NCI-H460 (cell line): Measurements from ENCODE around the gene CEP152. TPM values are rescaled to one million over a fixed set of nuclear protein-coding genes. Genes with fewer than 3 reads are reported as not detected.
"Not testable (repeated sequence)": the region's sequence is repeated elsewhere in the genome, so short reads cannot be mapped to it uniquely, and the experiment has no call there.

Experiments used
- DNase-seq: peaks from one replicate; pipeline ENCODE4 v3.0.0-alpha.2; 2016; ENCODE audit warnings: low read depth; ENCODE audit errors: extremely low read depth
- polyA plus RNA-seq: library from polyadenylated mRNA; depleted of rRNA; stranded (reverse); fragments of >200 nt; gene quantifications from 2 replicates; pipeline ENCODE4 v1.2.3, GENCODE V29; 2014; cell fraction: nucleus; rRNA removed
- total RNA-seq: library from RNA; depleted of rRNA; stranded (reverse); fragments of >200 nt; shearing (Covaris generic); gene quantifications from 2 replicates; pipeline ENCODE4 v1.2.3, GENCODE V29; 2014; rRNA removed

Gene CEP152
- total RNA-seq = 9.9 and 12.5 TPM in 2 replicates
- 12.7 and 15.0 TPM in 2 replicates for polyA plus RNA-seq

GRCh38 chr15:48810414-48811324 is at the start of gene CEP152:
TSS of gene CEP152 (minus strand) at chr15:48811069. CDS start at chr15:48805649, 5,420 bp downstream.
- DNase-seq = peak; percentile 99

DNA sequence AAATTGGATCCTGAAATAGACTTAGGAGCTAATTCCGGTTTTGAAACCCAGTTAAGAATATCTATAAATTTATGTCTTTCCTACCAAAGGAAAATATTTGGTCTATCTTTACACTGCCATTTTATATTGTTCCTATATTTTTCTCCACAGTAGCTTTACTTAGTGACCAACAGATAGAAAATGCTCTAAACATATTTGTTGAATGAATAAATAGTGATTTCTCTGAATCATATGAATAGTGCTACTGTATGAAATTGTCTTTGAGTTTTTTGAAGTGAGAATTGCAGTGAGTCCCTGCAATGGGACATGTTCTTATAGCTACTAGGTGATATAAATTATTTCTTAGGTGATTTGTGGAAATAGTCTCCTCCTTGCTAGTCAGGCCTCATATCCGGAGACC is 48.6 kb upstream of the CEP152 start:
- no peak for DNase-seq

- DNase-seq = peak; percentile 85
These were observed 47.5 kb upstream of the CEP152 start for GRCh38 chr15:48858401-48858800.

DNA sequence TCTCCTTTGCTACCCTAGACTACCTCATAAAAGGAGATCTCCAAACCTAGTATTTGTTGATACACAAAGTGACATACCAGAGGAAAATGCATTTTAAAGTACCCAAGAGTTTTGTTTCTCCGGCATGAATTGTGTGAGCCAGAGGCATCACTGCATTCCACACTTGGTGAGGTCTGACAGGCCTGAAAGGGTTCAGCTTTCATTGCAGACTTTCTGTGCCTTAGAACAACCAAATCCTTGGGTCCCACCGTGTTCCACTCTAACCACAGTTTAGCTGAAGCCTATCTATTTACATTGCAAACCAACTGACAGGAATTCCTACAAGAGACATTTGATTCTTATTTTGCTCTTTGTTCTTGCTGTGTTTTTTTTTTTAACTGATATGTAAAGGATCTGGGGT is 46.1 kb upstream of the CEP152 start:
- no peak for DNase-seq

DNA sequence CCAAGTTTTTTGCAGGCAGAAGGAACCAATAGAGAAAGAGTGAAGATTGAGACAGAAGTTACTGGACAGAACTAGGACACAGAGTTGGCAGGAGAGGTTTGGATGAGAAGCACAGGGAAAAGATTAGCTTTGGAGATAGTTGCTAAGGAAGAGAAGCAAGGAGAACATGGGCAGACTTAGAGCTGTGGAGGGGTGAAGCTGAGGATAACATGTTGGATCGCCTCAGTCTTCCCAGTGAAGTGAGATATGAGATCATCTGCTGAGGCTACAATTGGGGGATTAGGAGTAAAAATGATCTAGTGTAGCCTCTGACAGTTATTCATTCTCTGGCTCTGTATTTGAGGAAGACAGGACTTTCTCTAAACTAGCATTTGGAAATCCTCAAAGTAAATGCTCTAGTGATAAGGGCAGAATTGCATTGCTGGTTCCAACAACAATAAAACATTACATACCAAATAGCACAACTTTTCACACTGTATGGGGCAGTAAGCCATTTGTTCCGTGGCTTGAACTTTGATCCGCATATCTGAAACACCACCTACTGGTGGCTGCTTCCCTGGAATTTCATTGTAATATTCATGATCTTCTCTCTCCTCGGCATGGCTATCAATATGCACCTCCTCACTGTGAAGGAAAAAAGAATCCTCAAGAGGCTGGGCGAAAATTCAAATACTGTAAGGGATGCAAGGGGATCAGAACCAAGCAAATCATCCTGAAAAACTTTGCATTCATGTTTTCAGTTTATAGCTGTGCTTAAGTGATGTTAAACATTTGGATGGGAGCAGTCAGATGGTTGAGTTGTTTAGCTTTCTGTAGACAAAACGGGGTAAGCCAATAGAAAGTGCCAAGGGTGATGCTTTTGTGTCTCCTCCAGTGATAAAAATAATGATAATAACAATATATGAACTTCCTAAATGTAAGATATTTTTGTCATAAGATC is 44.9 kb upstream of the CEP152 start:
- no peak for DNase-seq

DNA sequence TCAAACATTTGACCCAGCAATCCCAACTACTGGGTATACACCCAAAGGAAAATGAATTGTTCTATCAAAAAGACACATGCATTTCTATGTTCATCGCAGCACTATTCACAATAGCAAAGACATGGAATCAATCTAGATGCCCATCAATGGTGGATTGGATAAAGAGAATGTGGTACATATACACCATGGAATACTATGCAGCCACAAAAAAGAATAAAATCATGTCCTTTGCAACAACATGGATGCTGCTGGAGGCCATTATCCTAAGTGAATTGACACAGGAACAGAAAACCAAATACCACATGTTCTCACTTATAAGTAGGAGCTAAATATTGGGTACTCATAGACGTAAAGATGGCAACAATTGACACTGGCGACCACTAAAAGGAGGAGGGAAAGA is 43.6 kb upstream of the CEP152 start:
- not testable (repeated sequence) for DNase-seq

- DNase-seq = no peak
These were observed 41.1 kb upstream of the CEP152 start for GRCh38 chr15:48851956-48852355.

DNA sequence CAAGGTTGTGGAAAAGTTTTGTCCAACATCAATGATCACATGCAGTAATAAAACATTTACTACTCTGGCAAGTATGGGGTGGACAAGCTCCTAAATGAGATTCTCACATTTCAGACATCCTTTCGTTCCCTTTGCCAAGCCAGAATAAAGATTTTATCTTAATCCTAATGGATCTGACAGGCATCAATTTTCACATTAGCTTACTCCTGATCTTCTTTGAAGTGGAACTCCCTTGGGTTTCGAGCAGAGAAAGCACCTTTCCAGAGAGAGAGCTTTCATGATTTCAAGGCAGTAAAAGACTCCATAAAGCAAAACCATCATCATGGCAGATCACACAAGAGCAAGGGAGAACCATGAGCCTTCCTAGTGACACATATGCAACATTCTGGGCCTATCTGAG is 39.8 kb upstream of the CEP152 start:
- DNase-seq = no peak

DNA sequence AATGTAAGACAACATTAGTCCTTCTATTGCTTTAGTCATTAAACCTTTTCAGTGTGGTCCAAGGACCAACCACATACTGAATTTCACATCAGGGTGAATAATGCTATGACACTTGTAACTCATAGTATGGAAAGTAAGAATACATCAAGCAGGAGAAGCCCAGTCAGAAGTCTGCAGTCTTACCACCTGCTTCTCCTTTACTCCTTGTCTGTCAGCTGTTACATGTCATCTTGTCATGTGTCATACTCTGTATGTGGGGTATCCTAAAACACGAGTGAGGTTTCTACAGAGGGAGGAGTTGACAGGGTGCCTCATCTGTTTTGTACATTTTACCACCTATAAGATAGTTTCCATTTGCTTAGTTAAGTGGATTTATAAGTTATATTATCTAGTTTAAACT is 34.3 kb upstream of the CEP152 start:
- no peak for DNase-seq

- DNase-seq = no peak
These were observed 31.6 kb upstream of the CEP152 start for GRCh38 chr15:48842501-48842900.

- DNase-seq = no peak
These were observed 23.9 kb upstream of the CEP152 start for GRCh38 chr15:48834756-48835155.

DNA sequence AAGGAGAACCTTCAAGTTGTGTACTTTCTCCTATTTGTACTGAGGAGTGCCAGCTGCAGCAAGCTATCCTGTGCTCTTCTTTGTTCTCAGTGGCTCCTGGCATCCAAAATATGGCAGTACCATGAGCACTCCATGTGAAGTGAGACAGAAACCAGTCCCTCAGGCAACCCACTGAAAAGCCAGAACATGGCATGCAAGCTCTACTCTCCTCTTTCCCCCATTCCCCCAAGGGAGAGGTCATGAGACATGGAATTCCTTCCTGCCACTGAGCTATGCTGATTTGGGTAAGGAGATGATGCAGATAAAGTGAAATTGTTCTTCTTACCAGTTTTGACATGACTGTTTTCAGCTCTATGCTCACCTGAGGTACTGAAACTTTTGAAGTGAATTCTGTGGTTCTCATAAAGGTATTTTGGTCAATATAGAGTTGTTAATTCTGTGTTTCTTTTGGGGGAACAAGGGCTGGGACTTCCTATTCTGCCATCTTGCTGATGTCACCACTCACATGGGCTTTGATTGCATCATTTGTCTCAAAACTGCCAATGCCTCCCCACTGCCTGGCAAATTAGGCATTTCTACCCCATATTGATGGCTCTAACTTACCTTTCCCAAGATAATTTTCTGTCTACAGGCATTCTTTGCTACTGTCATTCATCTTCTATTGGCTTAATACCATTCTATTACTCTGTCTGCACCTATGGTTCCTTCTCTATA is 22.8 kb upstream of the CEP152 start:
- no peak for DNase-seq

- no peak for DNase-seq
These were observed 21.8 kb upstream of the CEP152 start for GRCh38 chr15:48832648-48833047.

- DNase-seq = no peak
These were observed 18.0 kb upstream of the CEP152 start for GRCh38 chr15:48828906-48829305.

DNA sequence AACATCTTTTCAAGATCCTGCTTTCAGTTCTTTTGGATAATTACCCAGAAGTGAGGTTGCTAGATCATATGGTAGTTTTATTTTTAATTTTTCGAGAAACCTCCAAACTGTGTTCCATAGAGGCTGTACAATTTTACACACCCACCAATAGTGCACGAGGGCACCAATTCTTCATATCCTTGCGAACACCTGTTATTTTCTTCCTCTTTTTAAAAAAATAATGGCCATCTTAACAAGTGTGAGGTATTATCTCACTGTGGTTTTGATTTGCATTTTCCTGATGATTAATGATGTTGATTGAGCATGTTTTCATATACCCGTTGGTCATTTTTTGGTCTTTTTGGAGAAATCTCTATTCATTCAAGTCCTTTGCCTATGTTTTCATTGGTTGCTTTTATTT is 17.6 kb upstream of the CEP152 start:
- no peak for DNase-seq

DNA sequence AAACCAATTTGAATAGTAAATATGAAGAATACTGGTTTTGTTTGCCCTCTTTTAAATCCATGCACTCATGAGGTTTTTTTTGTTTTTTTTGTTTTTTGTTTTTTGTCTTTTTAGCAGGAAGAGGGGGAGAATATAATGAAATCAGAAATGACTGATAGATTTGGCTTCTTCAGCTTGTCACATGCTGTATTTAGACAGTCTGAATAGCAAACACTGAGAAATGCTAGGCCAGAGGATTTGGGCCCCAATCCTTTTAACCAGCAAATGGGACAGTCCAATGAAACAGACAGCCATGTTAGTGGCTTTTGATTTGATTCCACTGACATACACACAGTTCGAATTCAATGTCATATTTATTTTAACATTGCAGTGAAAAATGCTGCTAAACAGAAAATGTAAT is 14.2 kb upstream of the CEP152 start:
- DNase-seq = no peak

GRCh38 chr15:48823706-48824105 is 12.8 kb upstream of the CEP152 start:
- DNase-seq = no peak

GRCh38 chr15:48823237-48823636 is 12.4 kb upstream of the CEP152 start:
- no peak for DNase-seq

DNA sequence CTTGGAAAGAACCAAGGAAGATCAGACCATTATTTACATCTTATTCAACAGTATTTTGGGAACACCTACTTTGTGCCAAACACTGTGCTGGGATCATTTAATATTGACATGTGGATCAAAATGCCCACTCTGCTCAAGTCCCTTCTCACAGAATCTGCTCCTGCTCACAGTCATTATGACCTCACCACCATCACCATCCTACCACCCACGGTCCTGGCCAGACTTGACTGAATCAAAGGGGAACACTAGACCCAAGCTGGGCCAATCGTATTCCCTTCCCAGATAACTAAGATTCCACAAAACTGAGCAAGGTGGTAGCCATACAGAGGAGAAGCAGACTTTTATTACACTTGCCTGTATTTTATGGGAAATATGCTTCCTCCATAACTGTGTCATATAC is 3.4 kb upstream of the CEP152 start:
- no peak for DNase-seq

GRCh38 chr15:48811325-48811958 is 573 bp upstream of the CEP152 start:
- DNase-seq = no peak
